NCI-H146 (cell line): ENCODE data around the gene TMEM217.
A peak's percentile ranks its signal among the peaks of the same experiment; 100 is the strongest.
"Not testable (repeated sequence)": the region's sequence is repeated elsewhere in the genome, so short reads cannot be mapped to it uniquely, and the experiment has no call there.

Source experiments
- DNase-seq: peaks from one replicate; lab custom pipeline; 2025; lab: John Stamatoyannopoulos, UW

TMEM217 gene

DNA sequence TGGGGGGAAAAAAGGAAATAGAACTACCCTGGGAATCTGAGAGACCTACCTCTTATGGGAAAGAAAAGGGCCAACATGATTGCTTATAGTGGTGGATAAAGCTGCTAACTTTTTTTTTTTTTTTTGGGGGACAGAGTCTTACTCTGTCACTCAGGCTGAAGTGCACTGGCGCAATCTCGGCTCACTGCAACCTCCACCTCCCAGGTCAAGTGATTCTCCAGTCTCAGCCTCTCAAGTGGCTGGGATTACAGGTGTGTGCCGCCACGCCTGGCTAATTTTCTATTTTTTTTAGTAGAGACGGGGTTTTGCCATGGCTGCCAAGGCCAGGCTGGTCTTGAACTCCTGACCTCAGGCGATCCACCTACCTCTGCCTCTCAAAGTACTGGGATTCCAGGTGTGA, 39.9 kb downstream of the TMEM217 start:
- no peak for DNase-seq

DNA sequence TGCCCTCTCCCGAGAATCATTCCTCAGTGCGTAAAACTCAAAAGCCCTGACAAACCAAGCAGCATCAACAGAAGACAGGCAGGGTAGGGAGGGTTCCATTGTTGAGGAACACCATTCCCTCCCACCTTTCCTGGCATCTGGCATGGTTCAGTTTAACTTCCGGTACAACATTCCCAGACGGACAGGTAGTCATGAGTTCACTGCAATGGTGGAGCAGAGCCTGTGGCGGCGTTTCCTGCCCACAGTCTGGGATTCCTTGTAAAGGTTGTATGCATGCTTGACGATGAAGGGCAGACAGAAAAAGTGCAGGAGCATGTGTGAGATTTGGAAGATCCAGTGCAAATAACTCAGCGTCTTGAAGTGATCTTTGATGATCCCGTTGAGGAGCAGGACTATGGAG, 45.7 kb downstream of the TMEM217 start:
- DNase-seq = no peak

GRCh38 chr6:37210313-37210968, 47.5 kb downstream of the TMEM217 start:
- DNase-seq = peak; percentile 85

GRCh38 chr6:37209461-37210205, 48.3 kb downstream of the TMEM217 start:
- no peak for DNase-seq

DNA sequence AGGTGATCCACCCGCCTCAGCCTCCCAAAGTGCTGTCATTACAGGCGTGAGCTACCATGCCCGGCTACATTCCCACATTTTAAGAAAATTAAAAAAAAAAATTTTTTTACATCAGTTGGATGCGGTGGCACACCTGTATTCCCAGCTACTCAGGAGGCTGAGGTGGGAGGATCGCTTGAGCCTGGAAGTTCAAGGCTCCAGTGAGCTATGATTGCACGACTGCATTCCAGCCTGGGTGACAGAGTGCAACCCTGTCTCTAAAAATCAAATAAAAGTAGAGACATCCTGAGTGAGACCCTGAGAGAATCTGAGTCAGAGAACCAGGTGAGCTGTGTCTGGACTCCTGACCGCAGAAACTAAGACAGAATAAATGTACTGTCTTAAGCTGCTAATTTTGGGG, 49.2 kb downstream of the TMEM217 start:
- no peak for DNase-seq

GRCh38 chr6:37207903-37208456, 50.0 kb downstream of the TMEM217 start:
- DNase-seq = peak; percentile 87

- DNase-seq = no peak
Measured at GRCh38 chr6:37206622-37207021, 51.3 kb downstream of the TMEM217 start.

DNA sequence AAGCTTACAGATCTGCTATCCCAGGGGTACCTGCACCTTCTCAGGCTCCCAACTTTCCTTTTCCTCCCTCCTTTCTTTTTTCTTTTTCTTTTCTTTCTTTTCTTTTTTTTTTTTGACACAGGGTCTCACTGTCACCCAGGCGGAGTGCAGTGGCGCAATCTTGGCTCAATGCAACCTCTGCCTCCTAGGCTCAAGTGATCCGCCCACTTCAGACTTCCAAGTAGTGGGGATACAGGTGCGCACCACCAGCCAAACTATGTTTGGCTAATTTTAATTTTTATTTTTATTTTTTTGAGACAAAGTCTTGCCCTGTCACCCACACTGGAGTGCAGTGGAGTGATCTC, 52.0 kb downstream of the TMEM217 start:
- DNase-seq = no peak

GRCh38 chr6:37205175-37205996, 52.6 kb downstream of the TMEM217 start:
- no peak for DNase-seq

DNA sequence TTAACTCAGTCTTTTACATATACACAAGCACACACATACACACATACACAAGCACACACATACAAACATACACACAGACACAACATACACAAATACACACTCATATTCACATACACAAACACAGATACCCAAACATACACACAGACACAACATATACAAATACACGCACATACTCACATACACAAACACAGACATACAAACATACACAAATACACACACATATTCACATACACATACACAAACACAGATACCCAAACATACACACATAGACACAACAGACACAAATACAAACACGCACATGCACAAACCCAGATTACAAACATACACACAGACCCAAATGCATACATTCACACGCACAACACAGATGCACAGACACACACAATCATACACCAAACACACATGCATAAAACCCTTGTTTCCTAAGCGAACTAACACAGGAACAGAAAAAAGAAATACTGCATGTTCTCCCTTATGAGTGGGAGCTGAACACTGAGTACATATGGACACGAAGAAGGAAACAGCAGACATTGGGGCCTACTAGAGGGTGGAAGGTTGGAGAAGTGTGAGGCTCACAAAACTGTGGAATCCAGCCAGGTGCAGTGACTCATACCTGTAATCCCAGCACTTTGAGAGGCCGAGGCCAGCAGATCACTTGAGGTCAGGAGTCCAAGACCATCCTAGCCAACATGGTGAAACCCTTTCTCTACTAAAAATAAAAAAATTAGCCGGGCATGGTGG, 53.8 kb downstream of the TMEM217 start:
- DNase-seq = no peak

GRCh38 chr6:37202788-37203491, 55.0 kb downstream of the TMEM217 start:
- DNase-seq = no peak

DNA sequence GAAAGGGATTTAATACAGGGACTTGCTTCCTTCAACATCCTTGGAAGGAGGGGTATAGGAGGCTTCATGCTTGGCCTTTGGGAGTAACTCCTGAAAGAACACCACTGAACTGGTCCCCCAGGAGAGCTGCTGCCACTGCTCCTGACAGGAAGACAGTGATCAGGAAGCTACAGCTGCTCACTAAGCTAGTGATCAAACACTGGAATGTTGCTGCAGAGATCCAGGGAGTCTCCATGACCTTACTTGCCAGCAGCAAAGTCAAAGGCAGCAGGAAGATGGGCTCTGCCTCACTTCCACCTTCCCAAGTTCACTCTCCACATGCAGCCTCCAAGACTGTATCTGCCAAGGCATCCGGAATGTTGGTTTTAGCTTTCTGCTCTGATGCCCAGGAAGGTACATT, 56.2 kb downstream of the TMEM217 start:
- DNase-seq = no peak

DNA sequence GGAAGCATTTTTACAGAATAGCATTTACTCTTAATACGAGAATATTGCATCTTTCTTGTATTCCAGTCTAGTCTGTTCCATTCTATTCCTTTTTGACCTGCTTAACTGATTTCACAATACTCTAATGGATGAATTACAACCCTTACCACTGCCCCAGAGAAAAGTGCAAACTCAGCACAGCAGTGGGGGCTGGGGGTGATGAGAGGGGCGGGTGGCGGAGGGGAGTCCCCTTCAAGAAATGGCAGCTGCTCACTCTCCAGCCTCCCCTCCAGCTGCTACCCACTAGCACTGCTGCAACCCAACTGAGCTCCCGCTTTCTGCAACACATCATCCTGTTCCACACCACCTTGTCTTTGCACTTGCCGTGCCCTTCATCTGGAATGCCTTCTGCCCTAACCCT, 57.9 kb downstream of the TMEM217 start:
- no peak for DNase-seq

GRCh38 chr6:37196451-37196850, 61.5 kb downstream of the TMEM217 start:
- DNase-seq = not testable (repeated sequence)

DNA sequence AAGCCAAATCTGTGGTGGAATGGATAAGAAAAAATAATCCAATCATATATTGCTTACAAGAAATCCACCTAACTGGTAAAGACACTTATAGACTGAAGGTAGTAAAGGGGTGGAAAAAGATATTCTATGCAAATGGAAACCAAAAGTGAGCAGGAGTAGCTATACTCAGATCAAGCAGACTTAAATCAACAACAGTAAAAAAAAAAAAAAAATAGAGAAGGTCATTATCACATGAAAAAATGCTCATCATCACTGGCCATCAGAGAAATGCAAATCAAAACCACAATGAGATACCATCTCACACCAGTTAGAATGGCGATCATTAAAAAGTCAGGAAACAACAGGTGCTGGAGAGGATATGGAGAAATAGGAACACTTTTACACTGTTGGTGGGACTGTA, 63.1 kb downstream of the TMEM217 start:
- DNase-seq = not testable (repeated sequence)

DNA sequence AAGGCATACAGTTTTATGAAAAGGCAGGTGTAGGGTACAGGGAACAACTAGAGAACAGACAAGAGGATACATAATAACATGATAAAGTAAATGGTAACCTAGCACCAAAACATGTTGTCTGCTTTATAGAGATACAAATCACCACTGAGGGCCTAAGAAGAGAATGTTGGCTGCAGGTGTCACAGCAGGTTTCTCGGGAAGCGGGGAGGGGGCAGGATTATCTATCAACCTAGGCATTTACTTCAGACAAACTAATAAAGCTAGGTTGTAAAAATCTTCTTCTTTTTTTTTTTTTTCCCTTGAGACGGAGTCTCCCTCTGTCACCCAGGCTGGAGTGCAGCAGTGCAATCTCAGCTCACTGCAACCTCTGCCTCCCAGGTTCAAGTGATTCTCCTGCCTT, 65.3 kb downstream of the TMEM217 start:
- peak; percentile 70 for DNase-seq

- DNase-seq = no peak
Measured at GRCh38 chr6:37190159-37190535, 67.8 kb downstream of the TMEM217 start.

DNA sequence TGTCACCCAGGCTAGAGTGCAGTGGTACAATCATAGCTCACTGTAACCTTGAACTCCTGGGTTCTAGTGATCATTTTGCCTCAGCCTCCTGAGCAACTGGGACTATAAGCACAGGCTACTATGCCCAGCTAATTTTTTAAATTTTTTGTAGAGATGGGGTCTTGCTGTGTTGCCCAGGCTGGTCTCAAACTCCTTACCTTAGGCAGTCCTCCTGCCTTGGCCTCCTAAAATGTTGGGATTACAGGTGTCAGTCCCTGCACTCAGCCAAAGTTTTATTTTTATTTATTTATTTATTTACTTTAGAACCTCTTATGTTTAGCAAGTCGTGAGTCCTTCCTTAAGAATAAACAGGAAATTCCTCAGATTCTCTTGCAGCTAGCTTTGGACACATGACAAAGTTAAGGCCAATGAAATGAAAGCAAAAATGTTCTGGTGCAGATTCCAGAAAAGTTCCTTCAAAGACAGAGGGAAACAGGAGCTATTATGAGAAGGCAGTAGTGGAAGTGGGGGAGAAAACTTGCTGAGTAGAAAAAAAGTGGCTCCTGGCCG, 68.9 kb downstream of the TMEM217 start:
- DNase-seq = no peak

DNA sequence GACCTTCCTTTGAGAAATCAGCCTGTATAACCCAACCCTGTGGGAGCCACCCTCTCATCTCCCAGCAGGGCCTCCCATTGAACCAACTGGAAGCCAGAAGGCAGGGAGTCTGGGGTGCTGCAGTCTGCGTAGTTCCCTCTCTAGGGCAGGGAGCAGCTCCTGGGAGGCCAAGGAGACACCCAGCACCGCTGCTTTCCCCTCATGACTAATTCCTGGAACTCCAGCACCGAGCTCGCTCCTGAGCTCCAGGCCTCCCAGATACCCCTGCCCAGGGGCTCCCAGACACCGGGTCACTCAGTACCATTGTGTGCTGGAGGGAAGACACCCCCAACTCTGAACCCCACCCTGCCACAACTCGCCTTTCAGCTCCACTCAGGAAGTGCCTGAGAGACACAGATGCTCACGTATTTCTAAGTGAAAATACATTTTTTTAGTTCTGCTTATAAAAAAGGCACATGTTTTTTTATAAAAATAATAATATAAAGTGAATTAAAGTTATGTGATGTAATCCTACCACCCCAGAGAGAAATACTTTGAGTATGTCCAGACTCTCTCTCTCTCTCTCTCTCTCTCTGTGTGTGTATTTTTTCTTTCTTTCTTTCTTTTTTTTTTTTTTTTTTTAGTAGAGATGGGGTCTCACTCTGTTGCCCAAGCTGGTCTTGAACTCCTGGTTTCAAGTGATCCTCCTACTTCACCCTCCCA, 70.5 kb downstream of the TMEM217 start:
- DNase-seq = no peak

DNA sequence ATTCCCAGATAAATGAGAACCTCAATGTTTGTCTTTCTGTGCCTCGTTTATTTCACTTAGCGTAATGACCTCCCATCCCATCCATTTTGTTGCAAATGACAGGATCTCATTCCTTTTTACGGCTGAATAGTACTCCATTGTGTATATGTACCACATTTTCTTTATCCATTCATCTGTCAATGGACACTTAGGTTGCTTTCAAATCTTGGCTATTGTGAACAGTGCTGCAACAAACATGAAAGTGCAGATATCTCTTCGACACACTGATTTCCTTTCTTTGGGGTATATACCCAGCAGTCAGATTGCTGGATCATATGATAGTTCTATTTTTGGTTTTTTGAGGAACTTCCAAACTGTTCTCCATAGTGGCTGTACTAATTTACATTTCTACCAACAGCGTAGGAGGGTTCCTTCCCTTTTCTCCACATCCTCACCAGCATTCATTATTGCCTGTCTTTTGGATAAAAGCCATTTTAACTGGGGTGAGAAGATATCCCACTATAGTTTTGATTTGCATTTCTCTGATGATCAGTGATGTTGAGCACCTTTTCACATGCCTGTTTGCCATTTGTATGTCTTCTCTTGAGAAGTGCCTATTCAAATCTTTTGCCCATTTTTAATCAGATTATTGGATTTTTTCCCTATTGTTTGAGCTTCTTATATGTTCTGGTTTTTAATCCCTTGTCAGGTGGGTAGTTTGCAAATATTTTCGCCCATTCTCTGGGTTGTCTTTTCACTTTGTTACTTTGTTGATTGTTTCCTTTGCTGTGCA, 71.8 kb downstream of the TMEM217 start:
- not testable (repeated sequence) for DNase-seq
